SKM-1 (cell line): Measurements from ENCODE around the gene CFAP58.

ENCODE experiments used
- DNase-seq: peaks from one replicate; lab custom pipeline; 2025; ENCODE audit not compliant: unreplicated experiment; lab: John Stamatoyannopoulos, UW

CFAP58 gene

GRCh38 chr10:104368381-104368780 lies 14.7 kb downstream of the CFAP58 start:
- DNase-seq = no peak

DNA sequence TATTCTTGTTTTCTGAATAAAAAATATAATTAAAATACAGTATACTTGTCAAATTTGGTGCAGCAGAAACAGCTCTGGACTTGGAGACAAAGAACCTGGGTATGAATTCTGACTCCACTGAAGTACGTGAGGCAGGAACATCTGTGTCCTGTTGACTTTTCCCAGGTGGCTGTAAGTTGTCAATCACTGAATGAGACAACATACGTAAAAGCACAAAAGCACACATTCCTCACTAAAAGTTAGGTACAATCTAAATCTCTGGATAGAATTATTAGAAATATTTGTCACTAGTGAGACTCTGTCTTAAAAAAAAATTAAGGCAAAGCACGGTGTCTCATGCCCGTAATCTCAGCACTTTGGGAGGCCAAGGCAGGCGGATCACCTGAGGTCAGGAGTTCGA lies 18.1 kb downstream of the CFAP58 start:
- no peak for DNase-seq

DNA sequence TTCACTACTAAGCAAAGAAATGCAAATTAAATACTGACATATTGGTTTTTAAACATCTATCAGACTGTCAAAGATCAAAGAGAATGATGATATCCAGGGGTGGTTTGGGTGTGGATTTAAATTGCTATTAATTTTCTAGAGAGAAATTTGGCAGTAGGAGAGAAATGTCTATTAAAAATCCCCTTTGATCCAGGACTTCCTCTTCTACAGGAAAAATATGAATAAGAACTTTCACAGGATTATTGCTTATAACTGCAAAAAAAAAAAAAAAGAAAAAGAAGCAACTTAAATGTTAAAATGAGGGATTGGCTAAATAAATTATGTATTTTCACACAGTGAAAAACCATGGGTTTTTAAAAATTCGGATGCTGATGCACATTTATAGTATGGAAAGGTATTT lies 21.0 kb downstream of the CFAP58 start:
- no peak for DNase-seq

- no peak for DNase-seq
Measured at GRCh38 chr10:104376784-104377300, 23.2 kb downstream of the CFAP58 start.

- DNase-seq = no peak
Measured at GRCh38 chr10:104380336-104380735, 26.7 kb downstream of the CFAP58 start.

DNA sequence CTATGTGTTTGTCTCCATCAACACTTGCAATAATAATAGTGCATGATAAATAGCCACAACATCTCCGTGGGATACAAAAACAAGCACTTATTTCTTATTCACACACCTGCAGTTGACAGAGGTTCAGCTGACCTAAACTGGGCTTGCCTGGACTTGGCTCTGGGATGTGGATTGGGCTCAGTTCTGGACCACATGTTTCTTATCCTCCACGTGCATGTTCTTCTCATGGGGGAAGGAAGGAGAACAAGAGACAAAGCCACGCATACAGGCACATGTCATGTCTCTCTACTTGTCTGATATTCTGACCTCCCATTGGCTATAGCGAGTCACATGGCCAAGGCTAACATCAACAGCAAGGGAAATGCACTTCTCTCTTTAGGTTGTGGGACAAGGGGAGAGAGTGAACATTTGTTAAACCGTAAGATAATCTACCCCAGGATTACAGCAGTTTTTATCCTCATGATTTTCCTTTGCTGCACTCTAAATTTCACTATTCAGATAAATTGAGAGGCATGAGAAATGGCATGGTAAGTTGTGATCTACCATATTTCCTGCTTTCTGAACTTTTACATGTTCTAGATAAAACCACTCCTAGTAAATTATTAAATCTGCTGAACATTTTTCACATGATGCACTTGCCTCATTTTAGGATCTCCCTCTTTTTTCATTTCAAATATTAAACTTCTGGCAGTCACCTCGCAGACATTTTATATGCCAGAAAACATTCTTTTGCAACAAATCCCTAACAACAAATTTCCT lies 33.7 kb downstream of the CFAP58 start:
- DNase-seq = no peak

GRCh38 chr10:104388830-104389229 lies 35.2 kb downstream of the CFAP58 start:
- DNase-seq = no peak

- no peak for DNase-seq
Measured at GRCh38 chr10:104391150-104391968, 37.7 kb downstream of the CFAP58 start.

DNA sequence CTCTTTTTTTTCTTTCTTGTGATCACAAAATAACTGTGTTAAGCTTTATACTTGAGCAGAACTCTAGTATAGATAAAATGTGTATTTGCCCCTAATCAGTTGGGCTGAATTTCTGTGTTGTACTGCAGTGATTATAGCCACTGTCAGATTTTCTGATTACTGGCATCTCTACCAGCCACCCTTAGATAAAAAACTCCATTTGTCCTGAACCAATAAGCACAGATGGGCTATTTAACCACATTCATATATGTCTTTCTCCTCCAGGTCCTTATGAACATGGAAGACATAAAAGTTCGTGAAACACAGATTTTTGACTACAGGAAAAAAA lies 38.3 kb downstream of the CFAP58 start:
- DNase-seq = no peak

DNA sequence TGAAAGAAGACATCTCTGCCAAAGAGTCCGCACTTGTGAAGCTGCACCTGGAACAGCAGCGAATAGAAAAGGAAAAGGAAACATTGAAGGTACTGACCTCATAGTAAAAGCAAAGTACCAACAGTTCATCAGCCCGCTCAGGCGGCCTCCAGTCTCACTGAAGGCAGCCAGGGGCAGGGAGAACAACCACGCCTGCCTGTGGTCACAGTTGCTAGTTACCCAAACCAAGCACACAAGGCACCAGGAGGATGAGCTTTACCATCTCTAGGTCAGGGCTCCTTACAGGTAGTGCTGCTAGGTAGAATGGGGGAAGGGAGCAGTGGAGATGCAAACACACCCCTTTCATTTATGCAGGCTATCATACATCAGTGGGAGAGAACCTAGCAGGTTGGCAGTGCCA lies 39.8 kb downstream of the CFAP58 start:
- no peak for DNase-seq

- DNase-seq = no peak
Measured at GRCh38 chr10:104396581-104396980, 42.9 kb downstream of the CFAP58 start.

GRCh38 chr10:104403636-104404035 lies 50.0 kb downstream of the CFAP58 start:
- no peak for DNase-seq

- DNase-seq = no peak
Measured at GRCh38 chr10:104406715-104407650, 53.4 kb downstream of the CFAP58 start.

DNA sequence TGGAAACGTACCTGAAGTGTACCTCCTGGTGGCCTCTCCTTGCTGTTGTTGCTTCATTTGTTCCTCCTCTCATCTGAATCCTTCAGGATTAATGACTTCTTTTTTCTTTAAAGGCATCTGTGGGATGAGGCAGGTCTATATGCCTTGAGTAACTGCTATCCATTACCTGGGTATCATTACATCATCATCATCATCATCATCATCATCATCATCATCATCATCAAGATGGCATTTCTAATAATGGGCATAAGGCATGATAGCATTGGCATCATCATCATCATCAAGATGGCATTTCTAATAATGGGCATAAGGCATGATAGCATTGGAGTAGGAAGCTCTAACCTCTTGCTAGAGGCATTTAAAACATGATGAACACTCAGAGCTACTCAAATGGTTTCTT lies 59.9 kb downstream of the CFAP58 start:
- no peak for DNase-seq

GRCh38 chr10:104415526-104416165 lies 62.0 kb downstream of the CFAP58 start:
- no peak for DNase-seq

DNA sequence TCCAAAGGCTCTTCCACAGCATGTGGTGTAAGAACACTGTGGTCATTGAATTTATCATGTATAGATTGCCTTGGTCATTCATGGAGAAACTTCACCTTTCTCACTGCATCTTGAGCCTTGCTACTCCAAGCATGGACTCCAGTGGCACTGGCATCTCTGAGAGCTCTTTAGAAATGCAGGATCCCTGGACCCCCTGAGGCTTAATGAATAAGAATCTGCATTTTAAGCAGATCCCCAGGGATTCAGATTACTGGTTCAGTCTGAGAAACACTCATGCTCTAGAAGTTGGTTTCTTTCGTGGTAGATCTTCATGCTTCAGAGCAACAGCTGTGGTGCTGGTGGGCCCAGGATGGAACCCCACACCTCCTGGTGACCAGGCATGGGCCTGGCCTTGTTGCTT lies 63.2 kb downstream of the CFAP58 start:
- DNase-seq = no peak

DNA sequence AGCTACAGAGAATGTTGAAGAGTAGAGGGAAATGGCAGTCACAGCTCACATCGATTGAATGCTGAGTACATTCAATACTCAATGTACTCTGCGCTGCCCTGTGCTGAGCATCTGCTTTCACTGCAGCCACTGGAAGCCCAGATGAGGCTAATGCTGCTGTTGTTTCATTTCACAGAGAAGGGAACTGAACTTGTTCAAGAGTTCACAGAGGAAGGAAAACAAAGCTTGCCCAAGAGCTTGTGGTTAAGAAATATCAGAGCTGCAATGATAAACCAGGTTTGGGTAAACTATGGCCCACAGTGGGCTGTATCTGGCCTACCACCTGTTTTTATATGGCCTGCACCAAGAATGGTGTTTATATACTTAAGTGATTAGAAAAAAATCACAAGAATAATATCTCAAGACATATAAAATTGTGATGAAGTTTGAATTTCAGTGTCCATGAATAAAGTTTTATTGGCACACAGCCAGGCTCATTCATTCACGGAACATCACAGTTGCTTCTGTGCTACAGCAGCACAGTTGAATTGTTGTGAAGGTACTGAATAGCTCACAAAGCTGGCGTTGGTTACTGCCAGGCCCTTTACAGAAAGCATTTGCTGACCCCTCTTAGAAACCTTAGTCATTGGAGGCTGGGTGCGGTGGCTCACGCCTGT lies 64.1 kb downstream of the CFAP58 start:
- DNase-seq = peak; percentile 88

DNA sequence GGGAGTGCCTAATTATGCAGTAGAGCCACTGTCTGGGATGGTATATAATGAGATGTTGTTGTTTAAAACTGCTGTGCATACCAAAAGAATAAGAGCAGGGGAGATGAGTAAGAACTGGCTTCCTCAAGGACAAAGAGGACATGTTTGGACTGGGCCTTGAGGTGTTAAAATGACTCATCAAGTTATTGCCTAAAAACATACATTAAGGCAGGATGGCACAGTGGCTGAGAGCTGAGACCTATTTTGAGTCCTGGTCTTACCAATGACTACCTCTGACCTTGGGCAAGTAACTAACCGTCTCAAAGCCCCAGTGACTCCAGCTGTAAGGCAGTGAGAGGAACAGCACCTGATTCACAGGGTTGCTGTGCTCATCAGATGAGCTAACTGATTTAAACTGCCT lies 71.1 kb downstream of the CFAP58 start:
- no peak for DNase-seq

GRCh38 chr10:104427989-104428388 lies 74.4 kb downstream of the CFAP58 start:
- DNase-seq = no peak

DNA sequence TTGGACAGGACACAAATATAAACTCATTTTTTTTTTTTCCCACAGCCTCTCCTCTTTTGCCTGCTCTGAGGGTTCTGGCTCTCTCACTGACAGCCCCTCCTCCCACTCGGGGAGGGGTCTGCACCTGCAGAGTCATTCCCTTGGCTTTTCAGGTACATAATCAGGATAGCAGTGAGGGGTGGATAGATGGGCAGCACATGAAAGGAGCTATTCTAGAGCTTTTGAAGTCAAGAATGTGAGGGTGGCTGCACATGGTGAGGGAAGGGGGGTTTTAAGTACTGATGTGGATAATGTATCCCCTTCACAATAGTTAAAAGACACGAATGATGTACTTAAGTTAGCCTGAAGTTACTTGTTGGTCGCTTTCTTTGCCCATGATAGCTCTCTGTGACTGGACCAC lies 76.2 kb downstream of the CFAP58 start:
- no peak for DNase-seq
